Measurements from ENCODE around the gene SUSD6. TPM values are rescaled to one million over a fixed set of nuclear protein-coding genes. Genes with fewer than 3 reads are reported as not detected.

Gene SUSD6
- total and polyA plus RNA-seq, 2 donors (not counting 1 experiment from before 2014, with no cell fraction given) = 62.3 to 97.8 TPM

DNA sequence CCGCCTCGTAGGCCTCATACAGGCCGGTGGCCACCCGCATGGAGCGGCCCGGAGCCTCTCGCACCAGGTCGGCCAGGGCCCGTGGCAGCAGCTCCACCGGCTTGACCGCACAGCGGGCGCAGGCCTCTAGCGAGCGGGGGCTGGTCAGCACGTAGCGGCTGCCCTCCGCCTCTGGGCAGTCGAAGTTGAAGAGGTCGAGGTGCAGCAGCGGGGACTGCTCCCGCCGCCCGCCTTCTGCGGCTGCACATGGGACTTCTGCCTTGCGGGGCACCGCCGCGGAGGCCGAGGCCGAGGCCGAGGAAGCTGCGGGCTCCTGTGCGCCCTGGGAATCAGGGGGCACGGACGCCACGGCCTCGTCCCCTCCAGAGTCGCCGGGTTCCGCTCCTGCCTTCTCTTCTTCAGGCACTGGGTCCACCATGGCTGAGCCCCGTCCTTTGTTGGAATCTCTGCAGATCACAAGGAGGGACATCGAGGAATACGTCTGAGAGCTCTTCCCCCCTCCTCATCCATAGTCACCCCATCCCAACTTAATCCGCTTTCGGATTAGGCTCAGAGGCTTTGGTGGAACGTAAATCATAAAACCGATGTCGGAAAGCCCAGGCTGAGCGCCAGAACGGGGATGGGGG is 38.1 kb upstream of the SUSD6 start:
- peak overlapping the region in 2 of 5 experiments; percentile 15 to 72 for H3K4me3 ChIP-seq (ENCODE audit: control extremely low read depth in 1 of 5, extremely low read depth in 1 of 5, insufficient read depth in 1 of 5, low read depth in 2 of 5, low read length in 4 of 5)
- intact Hi-C loops (cut with micrococcal nuclease) = loop anchor here (5.0 kb wide), 1 partner anchor 111 kb away; no protein-coding TSS in a partner anchor
- WGBS (ENCODE audit: insufficient coverage) = 24% methylated on average over 48 of the region's 51 CpGs

More for the DNA sequence above, 38.1 kb upstream of the SUSD6 start:
- DNase-seq (peak; percentile 40), ATAC-seq (ENCODE audit: low read depth) (no peak)
- Histone ChIP-seq H3K4me1 (ENCODE audit: control insufficient read depth in 2 of 2, insufficient read depth in 2 of 2, low read length in 2 of 2) (peaks cover 21 to 26% of the 10 kb centered on the region in 2 donors), H3K27me3 (replicated peaks in 1 of 4; ENCODE audit: control extremely low read depth in 1 of 4, control insufficient read depth in 3 of 4, insufficient read depth in 4 of 4, low read length in 3 of 4) (peaks cover 0 to 59% (median 29%) of the 10 kb centered on the region in 4 experiments), H3K79me2 (ENCODE audit: control insufficient read depth, insufficient read depth, low read length) (no peaks in the 10 kb centered on the region), H4K20me1 (ENCODE audit: control insufficient read depth, insufficient read depth, low read length, poor library complexity, severe bottlenecking) (no peaks in the 10 kb centered on the region), H3K36me3 (replicated peaks in 1 of 2; ENCODE audit: control extremely low read depth in 1 of 2, control insufficient read depth in 1 of 2, extremely low read depth in 1 of 2, insufficient read depth in 2 of 2, low read length in 1 of 2) (no peaks in the 10 kb centered on the region), H3K9me3 (ENCODE audit: control extremely low read depth in 1 of 3, control insufficient read depth in 2 of 3, insufficient read depth in 1 of 3, low read length in 2 of 3) (peaks cover 0 to 8% (median 0%) of the 10 kb centered on the region in 3 donors), H2AFZ (ENCODE audit: insufficient read depth, low read depth, low read length, poor library complexity, severe bottlenecking) (no peak overlapping the region), H3K4me2 (replicated peaks; ENCODE audit: low read depth, low read length, poor library complexity, severe bottlenecking) (peak overlapping the region; percentile 96), H3K9ac (ENCODE audit: low read length) (peak overlapping the region; percentile 65), H3K27ac (ENCODE audit: low read length in 2 of 2) (no peak overlapping the region)
- TF ChIP-seq, protein P1, sequence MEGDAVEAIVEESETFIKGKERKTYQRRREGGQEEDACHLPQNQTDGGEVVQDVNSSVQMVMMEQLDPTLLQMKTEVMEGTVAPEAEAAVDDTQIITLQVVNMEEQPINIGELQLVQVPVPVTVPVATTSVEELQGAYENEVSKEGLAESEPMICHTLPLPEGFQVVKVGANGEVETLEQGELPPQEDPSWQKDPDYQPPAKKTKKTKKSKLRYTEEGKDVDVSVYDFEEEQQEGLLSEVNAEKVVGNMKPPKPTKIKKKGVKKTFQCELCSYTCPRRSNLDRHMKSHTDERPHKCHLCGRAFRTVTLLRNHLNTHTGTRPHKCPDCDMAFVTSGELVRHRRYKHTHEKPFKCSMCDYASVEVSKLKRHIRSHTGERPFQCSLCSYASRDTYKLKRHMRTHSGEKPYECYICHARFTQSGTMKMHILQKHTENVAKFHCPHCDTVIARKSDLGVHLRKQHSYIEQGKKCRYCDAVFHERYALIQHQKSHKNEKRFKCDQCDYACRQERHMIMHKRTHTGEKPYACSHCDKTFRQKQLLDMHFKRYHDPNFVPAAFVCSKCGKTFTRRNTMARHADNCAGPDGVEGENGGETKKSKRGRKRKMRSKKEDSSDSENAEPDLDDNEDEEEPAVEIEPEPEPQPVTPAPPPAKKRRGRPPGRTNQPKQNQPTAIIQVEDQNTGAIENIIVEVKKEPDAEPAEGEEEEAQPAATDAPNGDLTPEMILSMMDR (IDR thresholded peaks at IDR 0.05) = no peak
- TF ChIP-seq EZH2 (IDR thresholded peaks at IDR 0.05; ENCODE audit: borderline replicate concordance, insufficient read depth, low read depth, low read length, poor library complexity, severe bottlenecking) = no peak
- Mint-ChIP-seq H3K9me3 (ENCODE audit: insufficient read depth) (no peaks in the 10 kb centered on the region), H3K4me3 (peak overlapping the region; percentile 74), H3K4me1 (peaks cover 12% of the 10 kb centered on the region), H3K27me3 (peaks cover 53% of the 10 kb centered on the region), H3K27ac (no peak overlapping the region)
- ChIA-PET CTCF (interaction anchor here (0.6 to 8.7 kb wide), 11 partner anchors 12 to 442 kb away, joined by 3 to 102 read pairs (median 4); no protein-coding TSS in a partner anchor), POLR2A (no interaction called here)

Data from B cell (primary cell).